Mesenchymal stem cell (in vitro differentiated cells and primary cell): ENCODE results near the gene PCYT2.
A peak's percentile ranks its signal among the peaks of the same experiment; 100 is the strongest.

Experiments used
- DNase-seq: peaks from one replicate; pipeline ENCODE4 v3.0.0-alpha.2; 2013
- H2AFZ ChIP-seq: one replicate; pipeline ENCODE4 v1.6.1; 2013; ENCODE audit warnings: low read depth, mild to moderate bottlenecking, control low read depth, inconsistent platforms, low read length, moderate library complexity
- H2AK5ac ChIP-seq: 2 replicates; pipeline ENCODE4 v1.6.1; 2013; ENCODE audit warnings: low read length, moderate library complexity, mild to moderate bottlenecking, inconsistent platforms; ENCODE audit not compliant: severe bottlenecking
- H2BK120ac ChIP-seq: one replicate; pipeline ENCODE4 v1.6.1; 2013; ENCODE audit warnings: low read depth, mild to moderate bottlenecking, inconsistent platforms, low read length, moderate library complexity
- H2BK12ac ChIP-seq, 2 experiments: one replicate each; pipeline ENCODE4 v1.6.1; 2013; ENCODE audit warnings: inconsistent platforms in 2 of 2, low read length in 2 of 2, mild to moderate bottlenecking in 2 of 2, moderate library complexity in 2 of 2, control low read depth in 1 of 2
- H2BK15ac ChIP-seq: one replicate; pipeline ENCODE4 v1.6.1; 2013; ENCODE audit warnings: mild to moderate bottlenecking, low read depth, inconsistent platforms; ENCODE audit not compliant: poor library complexity, severe bottlenecking
- H2BK5ac ChIP-seq: 2 replicates; pipeline ENCODE4 v1.6.1; 2013; ENCODE audit warnings: low read depth, mild to moderate bottlenecking, low read length, control low read depth, inconsistent platforms; ENCODE audit not compliant: poor library complexity, severe bottlenecking
- H3K14ac ChIP-seq, 2 experiments: one replicate each; pipeline ENCODE4 v1.6.1; 2013; ENCODE audit warnings: inconsistent platforms in 2 of 2, low read length in 2 of 2, control low read depth in 1 of 2, mild to moderate bottlenecking in 1 of 2, moderate library complexity in 1 of 2
- H3K18ac ChIP-seq, 2 experiments: one replicate each; pipeline ENCODE4 v1.6.1; 2013; ENCODE audit warnings: inconsistent platforms in 2 of 2, low read length in 2 of 2, control low read depth in 1 of 2, low read depth in 1 of 2, mild to moderate bottlenecking in 1 of 2
- H3K23ac ChIP-seq, 2 experiments: one replicate each; pipeline ENCODE4 v1.6.1; 2013; ENCODE audit warnings: inconsistent platforms in 2 of 2, low read length in 2 of 2, mild to moderate bottlenecking in 2 of 2, moderate library complexity in 2 of 2, control low read depth in 1 of 2
- H3K27ac ChIP-seq: 2 replicates; pipeline ENCODE4 v1.5.1; 2013; ENCODE audit warnings: mild to moderate bottlenecking, moderate library complexity, low read length, control low read depth, inconsistent platforms; ENCODE audit not compliant: poor library complexity, severe bottlenecking
- H3K27me3 ChIP-seq, 2 experiments: 2 replicates each; pipeline versions ENCODE4 v1.6.1 to v1.7.0; 2013; ENCODE audit warnings: low read length in 2 of 2, mild to moderate bottlenecking in 2 of 2, moderate library complexity in 2 of 2, control low read depth in 1 of 2, inconsistent platforms in 1 of 2; ENCODE audit not compliant: control insufficient read depth in 1 of 2, insufficient read depth in 1 of 2
- H3K36me3 ChIP-seq, 2 experiments: 2 replicates each; pipeline versions ENCODE4 v1.6.1 to v1.7.0; 2013; ENCODE audit warnings: low read length in 2 of 2, control low read depth in 1 of 2, inconsistent platforms in 1 of 2, low read depth in 1 of 2, mild to moderate bottlenecking in 1 of 2; ENCODE audit not compliant: insufficient read depth in 2 of 2, control insufficient read depth in 1 of 2
- H3K4ac ChIP-seq, 2 experiments: one replicate each; pipeline ENCODE4 v1.6.1; 2013; ENCODE audit warnings: inconsistent platforms in 2 of 2, low read length in 2 of 2, mild to moderate bottlenecking in 2 of 2, moderate library complexity in 2 of 2, control low read depth in 1 of 2, low read depth in 1 of 2
- H3K4me1 ChIP-seq: 2 replicates; pipeline ENCODE4 v1.6.1; 2013; ENCODE audit warnings: low read depth, low read length, control low read depth; ENCODE audit not compliant: control insufficient read depth, insufficient read depth
- H3K4me2 ChIP-seq: 2 replicates; pipeline ENCODE4 v1.6.1; 2013; ENCODE audit warnings: low read length, mild to moderate bottlenecking, inconsistent platforms; ENCODE audit not compliant: poor library complexity, severe bottlenecking
- H3K4me3 ChIP-seq, 2 experiments: 2 replicates each; pipeline versions ENCODE4 v1.5.1 to v1.7.0; 2013; ENCODE audit warnings: low read length in 2 of 2, mild to moderate bottlenecking in 2 of 2, control low read depth in 1 of 2, low read depth in 1 of 2; ENCODE audit not compliant: insufficient read depth in 1 of 2
- H3K79me1 ChIP-seq: replicated peaks from 2 replicates; pipeline ENCODE4 v1.6.1; 2013; ENCODE audit warnings: mild to moderate bottlenecking, control low read depth, low read length, inconsistent platforms; ENCODE audit not compliant: poor library complexity, severe bottlenecking
- H3K9ac ChIP-seq: 2 replicates; pipeline ENCODE4 v1.7.0; 2013; ENCODE audit warnings: mild to moderate bottlenecking, low read length, moderate library complexity
- H3K9me3 ChIP-seq: 2 replicates; pipeline ENCODE4 v1.7.0; 2013; ENCODE audit warnings: mild to moderate bottlenecking, low read length; ENCODE audit not compliant: control insufficient read depth
- H4K8ac ChIP-seq: one replicate; pipeline ENCODE4 v1.6.1; 2013; ENCODE audit warnings: inconsistent platforms, mild to moderate bottlenecking, low read length, moderate library complexity
- H4K91ac ChIP-seq: one replicate; pipeline ENCODE4 v1.6.1; 2013; ENCODE audit warnings: mild to moderate bottlenecking, low read length, inconsistent platforms
- WGBS: methylation state at CpG from one replicate; pipeline ENCODE4 v1.1.7; 2013; ENCODE audit warnings: mixed read lengths; 5-methylcytosine and 5-hydroxymethylcytosine counted together

PCYT2 gene

GRCh38 chr17:81952792-81953228 lies 41.6 kb upstream of the PCYT2 start:
- no peak overlapping the region for H2BK15ac ChIP-seq
- WGBS = 89% methylated on average over 16 of the region's 16 CpGs
- no peak overlapping the region for H2BK120ac ChIP-seq

GRCh38 chr17:81951785-81952684 lies 40.8 kb upstream of the PCYT2 start:
- H3K9ac ChIP-seq = no peak overlapping the region
- no peaks in the 10 kb centered on the region for H3K9me3 ChIP-seq
- H2BK120ac ChIP-seq = no peak overlapping the region
- H3K4me3 ChIP-seq = no peak overlapping the region
- H3K4me2 ChIP-seq = no peak overlapping the region
- H4K8ac ChIP-seq = no peak overlapping the region
- no peaks in the 10 kb centered on the region for H3K36me3 ChIP-seq
- DNase-seq = no peak
- H3K27me3 ChIP-seq = peaks cover 0 to 43% of the 10 kb centered on the region in 2 experiments
- WGBS = 71% methylated on average over 10 of the region's 13 CpGs
- H3K79me1 ChIP-seq = no peaks in the 10 kb centered on the region
- H3K27ac ChIP-seq = no peak overlapping the region
- no peak overlapping the region for H2AK5ac ChIP-seq
- H3K4ac ChIP-seq = no peak overlapping the region
- no peak overlapping the region for H2BK15ac ChIP-seq
- no peak overlapping the region for H3K23ac ChIP-seq
- H3K14ac ChIP-seq = no peak overlapping the region
- H2BK12ac ChIP-seq = no peak overlapping the region
- H4K91ac ChIP-seq = no peak overlapping the region
- H3K4me1 ChIP-seq = peaks cover 13% of the 10 kb centered on the region
- H2BK5ac ChIP-seq = no peak overlapping the region
- H3K18ac ChIP-seq = no peak overlapping the region
- no peak overlapping the region for H2AFZ ChIP-seq

More at GRCh38 chr17:81952792-81953228, 41.6 kb upstream of the PCYT2 start:
- Histone ChIP-seq H3K27me3 (peaks cover 1 to 45% of the 10 kb centered on the region in 2 experiments), H2AK5ac (no peak overlapping the region), H3K4me1 (peaks cover 13% of the 10 kb centered on the region), H3K14ac (no peak overlapping the region), H3K9ac (no peak overlapping the region), H3K4me2 (no peak overlapping the region), H4K8ac (peak overlapping the region; percentile 21), H2BK12ac (no peak overlapping the region), H3K27ac (no peak overlapping the region), H3K4me3 (no peak overlapping the region), H2AFZ (no peak overlapping the region), H3K36me3 (no peaks in the 10 kb centered on the region), H3K23ac (no peak overlapping the region), H2BK5ac (no peak overlapping the region), H4K91ac (no peak overlapping the region), H3K9me3 (no peaks in the 10 kb centered on the region), H3K79me1 (no peaks in the 10 kb centered on the region), H3K18ac (no peak overlapping the region), H3K4ac (no peak overlapping the region)
- DNase-seq = no peak

GRCh38 chr17:81950501-81950900 lies 39.3 kb upstream of the PCYT2 start:
- Histone ChIP-seq H3K4me2 (no peak overlapping the region), H3K79me1 (no peaks in the 10 kb centered on the region), H3K36me3 (no peaks in the 10 kb centered on the region), H3K27me3 (peaks cover 0 to 33% of the 10 kb centered on the region in 2 experiments), H2BK5ac (no peak overlapping the region), H3K9me3 (no peaks in the 10 kb centered on the region), H2AK5ac (no peak overlapping the region), H2AFZ (no peak overlapping the region), H2BK15ac (no peak overlapping the region), H4K8ac (no peak overlapping the region), H2BK12ac (no peak overlapping the region), H4K91ac (no peak overlapping the region), H3K4me1 (peaks cover 10% of the 10 kb centered on the region), H3K4ac (no peak overlapping the region), H3K27ac (no peak overlapping the region), H2BK120ac (no peak overlapping the region), H3K14ac (no peak overlapping the region), H3K23ac (no peak overlapping the region), H3K9ac (no peak overlapping the region), H3K18ac (no peak overlapping the region), H3K4me3 (no peak overlapping the region)
- no peak for DNase-seq
- WGBS = 85% methylated on average over 15 of the region's 15 CpGs

- 84% methylated on average over 16 of the region's 17 CpGs for WGBS
- Histone ChIP-seq H3K14ac (no peak overlapping the region), H3K18ac (no peak overlapping the region), H2AFZ (no peak overlapping the region), H3K9ac (no peak overlapping the region), H3K79me1 (no peaks in the 10 kb centered on the region), H2AK5ac (no peak overlapping the region), H2BK12ac (no peak overlapping the region), H4K91ac (no peak overlapping the region), H3K36me3 (no peaks in the 10 kb centered on the region), H2BK5ac (no peak overlapping the region), H3K4me3 (no peak overlapping the region), H3K4me1 (peaks cover 2% of the 10 kb centered on the region), H3K27ac (no peak overlapping the region), H3K23ac (no peak overlapping the region), H2BK15ac (no peak overlapping the region), H3K27me3 (peaks cover 0 to 34% of the 10 kb centered on the region in 2 experiments), H3K9me3 (no peaks in the 10 kb centered on the region), H4K8ac (no peak overlapping the region), H3K4me2 (no peak overlapping the region), H3K4ac (no peak overlapping the region), H2BK120ac (no peak overlapping the region)
- no peak for DNase-seq
Measured at GRCh38 chr17:81948635-81949378, 37.6 kb upstream of the PCYT2 start.
